HG03469 (cell line): ENCODE data around the gene MAN2C1.
"Not testable (repeated sequence)": the region's sequence is repeated elsewhere in the genome, so short reads cannot be mapped to it uniquely, and the experiment has no call there.

Source experiments
- ATAC-seq: cut with Tn5 transposase; IDR thresholded peaks from one replicate; pipeline ENCODE4 v1.9.1; 2021; ENCODE audit warnings: mild to moderate bottlenecking, moderate library complexity, moderate number of reproducible peaks; ENCODE audit not compliant: unreplicated experiment

Gene MAN2C1

DNA sequence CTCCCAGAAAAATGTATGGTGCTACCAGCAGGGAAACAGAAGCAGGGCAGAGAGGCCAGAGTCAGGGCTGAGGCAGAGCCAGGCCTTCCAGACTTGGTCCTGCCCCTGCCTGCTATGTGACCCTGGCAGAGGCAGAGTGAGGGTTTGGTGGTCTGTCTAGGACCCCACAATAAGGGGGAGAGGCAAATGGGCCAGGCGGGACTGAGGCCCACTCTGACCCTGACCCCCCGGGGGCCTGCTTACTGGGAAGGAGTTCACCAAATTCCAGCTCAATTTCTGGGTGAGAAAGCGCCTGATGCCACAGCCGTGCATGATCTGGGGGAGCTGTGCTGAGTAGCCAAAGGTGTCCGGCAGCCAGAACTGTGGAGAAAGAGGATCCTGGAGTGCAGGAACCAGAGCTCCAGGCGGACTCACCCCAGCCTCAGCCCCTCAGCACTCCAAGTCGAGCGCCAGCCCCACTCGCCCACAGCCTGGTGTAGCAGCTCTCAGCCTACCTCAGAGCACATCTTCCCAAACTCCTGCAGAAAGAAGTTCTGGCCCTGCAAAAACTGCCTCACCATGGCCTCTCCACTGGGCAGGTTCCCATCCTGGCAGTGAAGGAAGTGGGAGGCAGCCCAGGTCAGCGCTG is 6.9 kb downstream of the MAN2C1 start:
- no peak for ATAC-seq

DNA sequence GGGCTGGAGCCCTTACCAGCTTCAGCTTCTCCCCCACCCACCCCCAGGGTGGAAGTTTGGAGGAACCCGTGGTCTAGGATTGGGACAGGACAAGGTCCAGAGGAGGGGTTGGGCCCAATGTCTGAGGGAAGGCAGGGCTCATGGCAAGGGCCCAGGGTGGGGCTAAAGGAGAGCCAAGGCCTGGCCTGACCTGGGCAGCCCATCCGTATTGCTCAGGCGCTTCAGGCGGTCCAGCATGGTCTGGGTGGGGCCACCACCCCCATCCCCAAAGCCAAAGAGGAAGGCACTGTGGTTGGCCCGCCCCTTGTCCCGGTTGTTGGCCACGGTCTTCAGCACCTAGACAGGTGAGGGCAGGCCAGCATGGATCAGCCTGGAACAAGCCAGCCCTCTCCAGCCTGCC is 7.6 kb downstream of the MAN2C1 start:
- no peak for ATAC-seq

DNA sequence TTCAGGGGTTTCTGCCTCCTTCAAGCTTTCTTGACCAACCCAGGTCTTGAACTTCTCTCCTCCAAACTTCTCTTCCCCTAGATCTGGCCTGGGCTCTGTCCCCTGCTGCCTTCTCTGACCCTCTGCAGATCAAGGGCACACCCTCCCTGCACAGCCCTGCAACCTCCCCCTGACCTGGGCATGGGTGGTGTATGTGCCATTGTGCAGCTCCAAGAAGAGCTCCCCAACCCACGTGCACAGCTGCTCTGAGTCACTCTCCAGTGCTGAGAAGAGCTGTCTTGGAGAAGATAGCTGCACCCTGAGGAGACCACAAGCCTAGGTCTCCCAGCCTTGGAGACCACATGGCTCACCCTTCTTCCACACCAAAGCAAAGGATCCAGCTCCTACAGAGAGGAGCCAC is 8.0 kb downstream of the MAN2C1 start:
- no peak for ATAC-seq

DNA sequence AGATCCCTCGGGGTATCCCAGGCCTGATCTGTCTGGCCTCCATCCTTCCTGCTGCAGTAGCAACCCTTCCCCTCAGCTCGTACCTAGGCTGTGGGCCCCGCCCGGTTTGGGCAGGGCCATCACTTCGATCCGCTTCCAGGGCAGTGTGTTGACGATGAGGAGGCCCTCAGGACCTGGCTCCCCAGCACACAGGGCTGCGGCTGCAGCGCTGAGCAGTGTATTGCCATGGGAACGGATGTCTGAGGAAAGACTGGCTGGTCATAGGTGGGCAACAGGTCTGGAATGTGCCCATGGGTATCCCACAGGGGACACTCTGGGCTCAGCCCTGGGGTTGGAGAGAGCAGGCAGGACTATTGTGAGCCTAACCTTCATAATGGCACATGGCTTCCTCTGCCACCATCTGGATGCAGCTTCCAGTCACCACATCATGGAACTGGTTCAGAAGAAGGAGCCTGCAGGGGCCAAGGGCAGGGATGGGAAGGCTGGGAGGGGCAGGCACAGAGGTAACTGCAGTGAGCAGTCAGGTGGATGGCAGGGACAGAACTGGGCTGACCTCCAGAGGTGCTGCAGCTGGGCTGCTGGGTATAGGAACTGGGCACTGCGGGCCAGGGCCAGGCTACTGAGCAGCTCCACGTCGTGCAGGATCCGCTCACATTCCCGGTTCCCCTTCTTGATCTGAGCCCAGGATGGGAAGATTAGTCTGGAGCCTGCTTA is 8.7 kb downstream of the MAN2C1 start:
- no peak for ATAC-seq

DNA sequence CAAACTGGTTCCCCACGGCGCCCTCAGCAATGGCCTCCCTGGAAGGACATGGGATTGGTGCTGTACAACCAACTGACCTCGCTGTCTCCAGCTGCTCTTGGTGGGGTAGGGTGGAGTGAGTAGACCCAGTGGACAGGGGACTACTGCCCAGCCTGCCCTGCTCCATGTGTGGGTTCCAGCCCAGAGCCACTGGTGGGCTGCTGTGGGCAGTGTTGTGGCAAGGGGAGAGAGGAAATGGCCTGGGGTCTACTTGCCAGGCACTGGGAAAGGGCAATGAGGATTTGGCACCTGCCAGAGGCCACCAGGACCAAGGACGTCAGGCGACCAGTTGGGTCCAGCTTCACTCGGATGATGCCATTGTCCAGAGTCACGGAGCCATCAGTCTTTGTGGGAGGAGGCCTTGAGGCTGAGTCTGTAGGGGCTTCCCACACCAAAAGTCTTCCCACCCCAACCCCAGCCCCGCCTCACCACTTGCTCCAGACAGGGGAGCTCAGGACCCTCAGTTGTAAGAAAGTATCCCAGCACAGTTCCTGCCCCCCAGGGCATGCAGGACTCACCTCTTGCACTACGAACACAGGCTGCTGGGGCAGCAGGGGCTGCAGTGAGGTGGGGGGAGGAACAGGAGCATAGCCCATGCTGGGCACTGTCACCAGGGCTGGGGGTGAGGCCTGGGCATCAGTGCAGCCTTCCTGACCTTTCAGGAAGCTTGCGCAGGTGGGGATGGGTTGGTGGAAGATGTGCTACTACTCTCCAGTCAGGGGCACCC is 9.5 kb downstream of the MAN2C1 start:
- no peak for ATAC-seq

DNA sequence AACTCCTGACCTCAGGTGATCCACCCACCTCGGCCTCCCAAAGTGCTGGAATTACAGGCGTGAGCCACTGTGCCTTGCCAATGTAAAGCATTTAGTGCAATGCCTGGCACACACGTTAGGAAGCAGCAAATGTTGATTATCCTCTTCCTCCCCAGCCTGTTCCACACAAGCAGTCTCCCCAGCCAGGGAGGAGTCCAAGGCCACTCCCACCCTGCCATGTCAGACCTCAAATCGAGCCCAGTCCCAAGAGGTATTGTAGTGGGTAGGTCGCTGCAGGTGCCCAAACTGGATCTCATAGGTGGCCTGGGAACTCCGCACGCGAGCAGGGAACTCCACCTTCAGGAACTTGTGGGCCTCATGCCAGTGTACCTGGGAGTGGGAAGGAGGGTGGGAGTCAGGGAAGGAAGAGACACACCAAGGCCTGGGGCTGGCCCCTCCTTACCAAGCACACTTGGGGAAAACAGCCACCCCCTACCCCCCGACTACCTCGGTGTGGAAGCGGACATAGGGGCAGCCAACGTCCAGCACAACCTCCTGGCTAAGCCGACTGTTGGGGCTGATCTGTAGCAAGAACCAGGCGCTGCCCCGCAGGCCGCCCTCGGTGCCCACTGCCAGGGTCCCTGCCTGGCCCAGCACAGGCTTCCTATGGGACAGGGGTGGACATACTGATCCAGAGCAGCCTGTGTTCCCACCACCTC is 10.3 kb downstream of the MAN2C1 start:
- no peak for ATAC-seq

DNA sequence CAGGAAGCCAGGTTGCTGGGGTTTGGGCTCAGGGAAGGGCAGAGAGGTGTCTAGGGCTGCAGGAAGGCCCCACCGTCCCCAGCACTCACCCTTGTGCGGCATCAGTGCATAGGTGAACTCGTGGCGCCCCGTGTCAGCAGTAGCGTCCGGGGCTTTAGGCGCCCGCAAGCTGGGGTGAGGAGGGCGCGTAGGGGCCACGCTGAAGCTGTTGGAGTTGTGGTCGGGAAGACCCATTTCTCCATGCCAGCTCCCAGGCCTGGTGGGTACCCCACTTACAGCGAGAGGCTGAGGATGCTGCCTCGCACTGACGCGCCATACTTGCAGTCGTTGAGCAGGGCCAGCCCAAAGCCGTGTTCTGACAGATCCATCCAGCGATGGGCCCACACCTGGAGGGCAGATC is 11.9 kb downstream of the MAN2C1 start:
- ATAC-seq: no peak

DNA sequence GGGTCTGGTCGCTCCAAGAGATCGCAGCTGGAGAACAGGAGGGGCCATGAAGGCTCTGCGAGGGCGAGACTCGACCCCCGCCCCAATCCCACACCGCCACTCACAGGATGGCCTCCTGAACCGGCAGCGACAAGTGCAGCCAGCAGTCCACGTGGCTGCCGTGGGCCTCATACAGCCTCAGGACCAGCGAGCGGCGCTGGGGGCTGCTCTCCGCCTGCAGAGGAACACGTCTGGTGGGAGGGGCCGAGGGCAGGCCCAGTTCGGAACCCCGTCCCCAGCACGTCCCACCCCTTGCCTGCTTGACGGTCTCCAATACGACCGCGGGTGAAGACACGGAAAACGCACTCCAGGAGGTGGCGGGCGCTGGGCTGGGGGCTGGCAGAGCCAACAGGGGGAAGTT is 12.4 kb downstream of the MAN2C1 start:
- ATAC-seq: no peak

DNA sequence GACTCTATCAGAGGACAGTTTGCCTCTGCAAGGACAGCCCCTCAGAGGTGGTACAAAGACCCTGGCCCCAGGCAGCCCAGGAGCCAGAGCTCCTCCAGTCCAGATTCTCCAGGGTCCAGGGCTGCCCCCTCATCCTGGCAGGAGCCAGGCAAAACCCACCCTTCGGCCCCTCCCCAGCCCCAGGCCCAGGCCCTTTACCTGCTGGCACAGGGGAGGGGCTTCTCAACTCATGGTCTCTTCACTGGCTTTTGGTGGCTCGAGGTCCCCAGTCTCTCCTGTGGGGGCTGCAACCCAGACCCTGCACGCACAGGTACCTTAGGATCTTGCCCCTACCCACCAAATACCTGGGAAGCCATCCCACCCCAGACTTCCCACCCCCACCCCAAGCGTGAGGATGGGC is 13.0 kb downstream of the MAN2C1 start:
- ATAC-seq: no peak

DNA sequence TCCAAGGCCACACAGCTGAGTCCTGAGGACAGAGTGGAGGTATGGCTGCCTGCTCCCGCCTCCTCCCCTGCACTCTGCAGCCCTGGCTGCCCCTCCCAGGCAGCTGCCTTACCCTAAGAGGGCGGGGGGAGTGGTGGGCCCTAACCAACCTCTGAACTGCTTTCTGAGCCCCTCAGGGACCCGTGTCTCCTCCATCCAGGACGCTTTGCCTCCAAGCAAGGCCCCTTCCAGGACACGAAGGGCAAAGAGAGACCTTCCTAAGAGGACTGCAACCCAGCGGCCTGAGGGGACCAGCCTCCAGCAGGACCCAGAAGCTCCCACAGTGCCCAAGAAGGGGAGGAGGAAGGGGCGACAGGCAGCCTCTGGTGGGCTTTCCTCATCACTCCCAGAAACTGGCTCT is 14.0 kb downstream of the MAN2C1 start:
- ATAC-seq: no peak

DNA sequence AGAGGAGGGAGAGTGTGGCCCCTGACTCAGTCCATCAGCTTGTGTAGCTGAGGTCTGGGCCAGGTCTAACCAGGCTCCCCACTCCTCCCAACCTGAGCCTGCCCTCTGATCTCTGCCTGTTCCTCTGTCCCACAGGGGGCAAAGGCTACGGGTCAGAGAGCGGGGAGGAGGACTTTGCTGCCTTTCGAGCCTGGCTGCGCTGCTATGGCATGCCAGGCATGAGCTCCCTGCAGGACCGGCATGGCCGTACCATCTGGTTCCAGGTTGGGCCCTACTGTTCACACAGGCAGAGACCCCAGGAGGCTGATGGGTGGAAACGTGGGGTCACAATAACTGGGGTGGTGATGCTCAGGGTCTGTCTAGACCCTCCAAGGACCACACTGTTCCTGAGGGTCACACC is 14.8 kb downstream of the MAN2C1 start:
- ATAC-seq: no peak

DNA sequence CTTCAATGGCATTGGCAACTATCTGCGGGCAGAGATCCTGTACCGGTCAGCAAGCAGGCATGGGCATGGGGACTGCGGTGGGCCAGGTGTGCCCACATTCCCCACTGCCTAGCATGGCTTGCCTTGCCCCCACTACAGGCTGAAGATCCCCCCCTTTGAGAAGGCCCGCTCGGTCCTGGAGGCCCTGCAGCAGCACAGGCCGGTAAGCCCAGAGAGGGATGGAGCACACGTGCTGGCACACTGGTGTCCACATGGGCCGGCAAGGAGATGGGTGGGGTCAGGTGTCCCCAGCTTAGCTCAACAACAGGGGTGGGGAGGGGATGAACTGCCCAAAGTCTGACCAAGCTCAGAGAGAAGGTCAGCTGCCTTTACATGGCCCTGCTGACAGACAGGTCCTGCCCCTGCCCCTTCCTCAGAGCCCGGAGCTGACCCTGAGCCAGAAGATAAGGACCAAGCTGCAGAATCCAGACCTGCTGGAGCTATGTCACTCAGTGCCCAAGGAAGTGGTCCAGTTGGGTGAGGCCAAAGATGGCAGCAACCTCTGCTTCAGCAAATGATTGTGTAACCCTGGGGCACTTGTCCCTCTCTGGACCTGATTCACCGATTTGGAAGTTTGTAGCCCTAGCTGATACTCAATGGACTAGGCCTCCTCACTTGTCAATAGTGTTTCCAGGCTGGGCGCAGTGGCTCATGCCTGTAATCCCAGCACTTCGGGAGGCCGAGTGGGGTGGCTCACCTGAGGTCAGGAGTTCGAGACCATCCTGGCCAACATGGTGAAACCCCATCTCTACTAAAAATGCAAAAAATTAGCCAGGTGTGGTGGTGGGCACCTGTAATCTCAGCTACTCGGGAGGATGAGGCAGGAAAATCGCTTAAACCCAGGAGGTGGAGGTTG is 16.0 kb downstream of the MAN2C1 start:
- no peak for ATAC-seq

DNA sequence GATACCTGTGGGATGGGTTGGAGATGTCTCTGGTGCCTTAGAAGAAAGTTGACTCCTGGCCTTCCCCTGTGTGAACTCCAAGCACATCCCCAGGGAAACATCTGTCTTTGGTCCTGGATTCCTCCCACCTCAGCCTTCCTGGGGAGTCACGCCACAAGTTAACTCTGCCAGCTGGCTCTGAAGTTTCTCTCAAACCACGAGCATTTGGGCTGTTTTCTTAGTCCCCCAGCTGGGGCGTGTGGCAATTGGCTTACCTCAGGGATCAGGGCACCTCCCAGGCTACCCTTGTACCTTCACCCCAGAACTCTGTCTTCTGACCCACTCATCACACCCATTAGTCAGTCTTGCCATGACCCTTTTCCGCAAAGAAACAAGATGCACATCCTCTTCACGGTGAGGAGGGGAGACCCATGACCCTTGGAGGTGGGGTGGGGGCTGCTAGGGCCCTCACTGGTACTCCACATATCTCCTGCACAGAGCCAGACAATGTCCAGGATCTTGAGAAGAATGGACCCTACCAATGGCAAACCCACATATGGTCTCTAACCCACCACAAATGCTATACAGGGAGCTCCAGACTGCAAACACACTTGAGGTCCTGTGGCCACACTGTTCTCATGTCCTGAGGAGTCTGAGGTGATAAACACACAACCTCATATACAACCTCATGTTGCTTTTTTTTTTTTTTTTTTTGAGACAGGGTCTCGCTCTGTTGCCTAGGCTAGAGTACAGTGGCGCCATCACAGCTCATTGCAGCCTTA is 17.6 kb downstream of the MAN2C1 start:
- no peak for ATAC-seq

DNA sequence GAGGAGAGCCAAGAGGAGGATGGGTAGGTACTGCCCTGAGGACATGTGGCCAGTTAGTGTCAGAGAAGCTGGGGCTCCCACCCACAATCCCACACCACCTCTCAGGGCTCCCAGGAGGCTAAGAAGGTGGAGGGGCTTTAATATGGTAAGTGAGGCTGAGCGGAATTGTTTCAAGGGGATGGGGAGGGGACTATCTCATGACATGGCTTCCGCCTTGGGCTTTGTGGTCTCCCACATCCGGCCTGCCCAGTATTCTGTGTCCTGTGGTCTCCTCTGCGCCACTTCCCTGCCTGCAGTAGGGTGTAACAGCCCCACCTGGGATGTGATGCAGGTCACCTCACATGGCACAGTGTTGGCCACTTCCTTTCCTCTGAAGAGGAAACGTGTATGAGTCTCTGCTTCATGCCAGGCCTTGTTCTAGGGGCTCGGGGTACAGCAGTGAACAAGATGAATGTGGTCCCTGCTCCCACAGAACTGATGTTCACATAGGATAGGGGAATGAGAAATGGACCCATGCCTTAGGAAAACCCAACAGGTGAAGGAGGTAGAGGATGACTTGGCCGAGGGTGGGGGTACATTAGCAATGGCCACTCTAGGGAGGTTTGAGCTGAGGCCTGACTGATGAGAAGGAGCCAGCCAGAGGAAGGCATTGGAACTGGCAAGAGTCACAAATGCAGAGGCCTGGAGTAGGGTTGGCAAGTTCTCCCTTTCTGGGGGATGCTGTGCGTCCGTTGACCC is 18.4 kb downstream of the MAN2C1 start:
- peak; percentile 30 for ATAC-seq

DNA sequence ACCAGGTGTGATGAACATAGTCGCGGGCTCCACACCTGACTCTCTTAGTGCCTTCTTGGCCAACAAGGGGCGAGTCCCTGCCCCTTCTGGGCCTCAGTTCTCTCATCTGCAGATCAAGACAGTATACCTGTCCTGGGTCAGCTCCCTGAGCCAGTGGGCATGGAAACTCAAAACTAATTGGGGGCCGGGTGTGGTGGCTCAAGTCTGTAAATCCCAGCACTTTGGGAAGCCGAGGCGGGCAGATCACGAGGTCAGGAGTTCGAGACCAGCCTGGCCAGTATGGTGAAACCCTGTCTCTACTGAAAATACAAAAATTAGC is 19.1 kb downstream of the MAN2C1 start:
- ATAC-seq: not testable (repeated sequence)

DNA sequence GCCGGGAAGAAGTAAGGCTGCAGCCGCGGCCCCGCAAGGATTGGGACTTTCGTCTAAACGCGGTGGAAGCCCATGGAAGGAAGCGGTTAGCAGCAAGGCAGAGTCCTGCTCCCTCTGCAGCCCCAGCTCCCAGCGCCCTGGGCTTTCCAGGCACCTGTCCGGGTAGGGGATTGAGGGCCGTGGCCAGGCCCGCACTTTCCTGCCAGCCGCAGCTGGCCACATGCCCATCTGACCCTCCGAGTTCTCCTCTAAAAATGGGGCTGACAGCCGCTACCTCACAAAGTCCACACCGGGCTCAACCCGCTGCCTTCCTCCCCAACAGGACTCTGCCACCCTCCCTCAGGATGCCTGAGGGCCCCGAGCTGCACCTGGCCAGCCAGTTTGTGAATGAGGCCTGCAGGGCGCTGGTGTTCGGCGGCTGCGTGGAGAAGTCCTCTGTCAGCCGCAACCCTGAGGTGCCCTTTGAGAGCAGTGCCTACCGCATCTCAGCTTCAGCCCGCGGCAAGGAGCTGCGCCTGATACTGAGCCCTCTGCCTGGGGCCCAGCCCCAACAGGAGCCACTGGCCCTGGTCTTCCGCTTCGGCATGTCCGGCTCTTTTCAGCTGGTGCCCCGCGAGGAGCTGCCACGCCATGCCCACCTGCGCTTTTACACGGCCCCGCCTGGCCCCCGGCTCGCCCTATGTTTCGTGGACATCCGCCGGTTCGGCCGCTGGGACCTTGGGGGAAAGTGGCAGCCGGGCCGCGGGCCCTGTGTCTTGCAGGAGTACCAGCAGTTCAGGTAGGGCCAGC is 19.7 kb downstream of the MAN2C1 start:
- no peak for ATAC-seq

DNA sequence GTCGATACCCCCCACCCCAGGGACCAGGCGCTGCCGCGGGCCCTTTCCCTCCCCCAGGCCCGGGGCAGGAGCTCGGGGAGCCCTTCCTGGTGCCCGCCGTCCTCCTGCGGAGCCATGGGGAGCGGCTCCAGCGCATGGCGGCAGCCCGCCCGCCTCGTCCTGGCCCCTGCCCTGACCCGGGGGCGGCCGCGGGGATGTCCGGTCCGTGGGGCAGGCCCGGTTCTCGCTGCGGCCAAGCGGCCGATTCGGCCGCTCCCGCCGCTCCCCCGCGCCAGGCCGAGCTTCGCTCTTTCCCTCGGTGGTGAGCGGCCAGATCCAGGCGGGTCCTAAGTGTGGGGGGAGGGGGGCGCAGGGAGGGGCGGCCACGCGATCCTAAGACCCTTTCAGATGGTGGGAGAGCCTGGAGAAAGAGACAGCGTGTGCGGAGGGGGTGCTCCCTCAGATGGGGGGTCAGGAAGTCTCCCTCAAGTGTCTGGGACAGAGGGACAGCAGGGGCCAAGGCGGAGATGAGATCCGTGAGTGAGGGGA is 20.3 kb downstream of the MAN2C1 start:
- no peak for ATAC-seq
